HG03045 (cell line): Measurements from ENCODE around the gene RAB40B.
"Not testable (repeated sequence)": the region's sequence is repeated elsewhere in the genome, so short reads cannot be mapped to it uniquely, and the experiment has no call there.

Experiments
- ATAC-seq: cut with Tn5 transposase; IDR thresholded peaks from one replicate; pipeline ENCODE4 v1.9.1; 2021; ENCODE audit warnings: mild to moderate bottlenecking, moderate library complexity; ENCODE audit not compliant: unreplicated experiment

Gene RAB40B, protein sequence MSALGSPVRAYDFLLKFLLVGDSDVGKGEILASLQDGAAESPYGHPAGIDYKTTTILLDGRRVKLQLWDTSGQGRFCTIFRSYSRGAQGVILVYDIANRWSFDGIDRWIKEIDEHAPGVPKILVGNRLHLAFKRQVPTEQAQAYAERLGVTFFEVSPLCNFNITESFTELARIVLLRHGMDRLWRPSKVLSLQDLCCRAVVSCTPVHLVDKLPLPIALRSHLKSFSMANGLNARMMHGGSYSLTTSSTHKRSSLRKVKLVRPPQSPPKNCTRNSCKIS

DNA sequence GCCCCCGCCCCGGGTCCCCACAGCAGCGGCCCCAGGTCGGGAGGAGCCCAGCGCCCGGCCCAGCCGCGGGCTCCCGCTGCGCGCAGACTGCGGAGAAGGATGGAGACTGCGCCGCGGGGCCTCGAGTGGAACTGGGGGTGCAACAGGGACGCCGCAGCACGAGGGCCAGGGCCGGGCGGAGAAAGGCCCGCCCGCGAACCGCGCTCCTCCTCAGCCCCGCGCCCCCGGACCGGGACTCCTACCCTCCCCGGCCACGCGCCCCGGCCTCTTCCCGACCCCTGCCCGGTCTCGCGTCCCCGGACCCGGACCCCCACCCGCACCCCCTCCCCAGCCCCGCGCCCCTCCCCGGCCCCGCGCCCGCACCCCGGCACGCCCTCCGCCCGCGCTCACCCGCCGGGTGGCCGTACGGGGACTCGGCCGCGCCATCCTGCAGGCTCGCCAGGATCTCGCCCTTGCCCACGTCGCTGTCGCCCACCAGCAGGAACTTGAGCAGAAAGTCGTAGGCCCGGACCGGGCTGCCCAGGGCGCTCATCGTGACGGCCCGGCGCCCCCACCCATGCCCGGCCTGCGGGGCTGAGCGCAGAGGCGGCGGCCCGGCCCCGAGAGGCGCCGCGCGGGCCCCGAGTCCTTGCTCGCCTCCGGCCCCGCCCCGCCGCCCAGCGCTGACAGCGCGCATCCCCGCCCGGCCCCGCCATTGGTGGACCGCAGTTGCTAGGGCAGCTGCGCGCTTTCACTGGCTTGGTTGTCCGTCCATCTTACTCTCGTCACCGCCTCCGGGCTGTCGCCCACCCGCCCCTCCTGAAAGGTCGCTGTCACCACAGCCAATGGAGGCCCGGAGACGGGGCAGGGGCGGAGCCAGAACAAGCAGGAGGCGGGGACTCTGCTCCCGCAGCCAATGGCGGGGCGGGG is at the start of gene RAB40B:
TSS of gene RAB40B (minus strand) at position 634 of the 909 bp plus-strand sequence. CDS start at position 532, 102 bp downstream.
- ATAC-seq: peak; percentile 95

DNA sequence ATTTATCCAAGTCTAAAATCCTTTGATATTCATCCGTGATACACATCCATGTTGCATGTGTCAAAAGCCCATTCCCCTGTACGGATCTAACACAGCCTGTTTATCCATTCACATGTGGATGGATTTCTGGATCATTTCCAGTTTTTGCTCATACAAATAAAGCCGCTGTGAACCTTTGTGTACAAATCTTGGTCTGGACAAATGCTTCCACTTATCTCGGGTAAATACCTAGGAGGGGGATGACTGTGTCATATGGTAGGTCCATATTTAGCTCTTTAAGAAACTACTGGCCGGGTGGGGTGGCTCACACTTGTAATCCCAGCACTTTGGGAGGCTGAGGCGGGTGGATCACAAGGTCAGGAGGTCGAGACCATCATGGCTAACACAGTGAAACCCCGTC is 47.0 kb upstream of the RAB40B start:
- ATAC-seq: no peak

GRCh38 chr17:82744736-82745135 is 46.2 kb upstream of the RAB40B start:
- ATAC-seq: not testable (repeated sequence)

- no peak for ATAC-seq
Observed at GRCh38 chr17:82743344-82744219, 45.1 kb upstream of the RAB40B start.

DNA sequence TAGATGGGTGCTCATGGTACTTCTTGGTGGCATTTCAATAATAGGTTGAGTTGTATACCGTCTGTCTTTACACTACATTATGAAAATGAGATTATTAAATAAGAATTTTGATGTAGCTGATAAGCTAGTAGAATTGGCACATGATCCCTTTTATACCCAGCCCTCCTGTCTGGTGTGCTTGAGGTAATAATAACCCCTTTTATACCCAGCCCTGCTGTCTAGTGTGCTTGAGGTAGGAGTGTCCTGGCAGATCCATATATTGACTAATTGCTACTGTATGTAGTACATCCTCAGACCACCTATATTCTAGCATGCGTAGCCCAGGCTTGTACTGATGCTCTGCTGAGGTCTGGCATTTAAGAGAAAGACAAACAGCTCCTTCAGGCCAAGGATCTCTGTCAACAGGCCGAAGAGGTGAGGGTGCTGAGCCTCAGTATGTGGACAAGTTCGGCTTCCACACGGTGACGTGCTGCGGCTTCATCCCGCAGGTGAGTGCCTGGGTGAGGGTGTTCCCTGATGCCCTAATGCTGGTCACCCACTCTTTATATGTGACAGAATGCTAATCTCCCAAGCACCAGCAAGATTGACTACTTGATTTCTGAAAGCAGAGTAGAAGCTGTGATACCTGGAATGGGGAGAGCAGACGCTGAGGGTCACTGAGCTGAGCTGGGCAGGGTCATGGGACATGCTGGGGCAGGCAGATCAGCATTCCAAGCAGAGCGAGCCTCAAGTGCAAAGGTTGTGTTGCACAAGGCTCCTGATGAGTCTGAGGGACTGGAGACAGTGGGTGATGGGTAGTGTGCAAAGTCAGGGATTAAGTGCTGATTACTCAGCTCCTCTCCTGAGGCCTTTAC is 42.6 kb upstream of the RAB40B start:
- ATAC-seq: no peak

DNA sequence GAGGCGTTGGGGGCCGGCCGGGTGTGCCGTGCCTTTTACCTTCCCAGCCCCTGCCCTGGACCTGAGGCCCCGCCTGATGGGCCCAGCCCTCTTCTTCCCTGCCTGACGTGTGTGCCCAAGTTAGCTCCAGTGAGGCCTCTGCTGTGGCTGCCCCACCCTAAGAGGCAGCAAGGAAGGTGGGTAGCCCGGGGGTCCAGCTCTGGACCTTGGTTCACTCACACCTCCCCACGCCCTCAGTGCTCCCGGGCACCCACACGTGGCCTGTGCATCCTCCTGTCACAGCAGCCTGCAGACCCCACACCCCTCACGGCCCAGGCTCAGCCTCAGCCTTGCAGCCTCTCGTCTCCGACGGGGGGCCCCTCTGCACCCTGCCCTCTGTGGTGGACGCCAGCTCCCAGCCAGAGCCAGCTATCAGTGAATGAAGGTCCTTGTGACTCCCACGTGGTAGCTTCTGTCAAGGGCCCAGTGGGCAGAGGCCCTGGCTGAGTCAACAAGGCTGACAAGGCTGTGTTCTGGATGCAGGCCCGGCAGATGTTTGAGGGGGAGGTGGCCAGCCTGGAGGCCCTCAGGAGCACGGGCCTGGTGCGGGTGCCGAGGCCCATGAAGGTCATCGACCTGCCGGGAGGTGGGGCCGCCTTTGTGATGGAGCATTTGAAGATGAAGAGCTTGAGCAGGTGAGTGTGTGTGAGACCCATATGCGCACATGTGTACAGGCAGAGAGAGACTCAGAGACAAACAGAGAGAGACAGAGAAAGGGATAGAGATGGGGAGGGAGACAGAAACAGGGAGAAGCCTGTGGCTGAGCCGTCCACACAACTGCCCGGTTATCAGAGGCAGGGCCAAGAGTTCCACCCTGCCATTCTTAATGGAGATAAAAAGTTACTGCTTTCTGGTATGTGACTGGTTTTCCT is 39.7 kb upstream of the RAB40B start:
- ATAC-seq: no peak

- no peak for ATAC-seq
Observed at GRCh38 chr17:82736511-82737185, 38.1 kb upstream of the RAB40B start.

DNA sequence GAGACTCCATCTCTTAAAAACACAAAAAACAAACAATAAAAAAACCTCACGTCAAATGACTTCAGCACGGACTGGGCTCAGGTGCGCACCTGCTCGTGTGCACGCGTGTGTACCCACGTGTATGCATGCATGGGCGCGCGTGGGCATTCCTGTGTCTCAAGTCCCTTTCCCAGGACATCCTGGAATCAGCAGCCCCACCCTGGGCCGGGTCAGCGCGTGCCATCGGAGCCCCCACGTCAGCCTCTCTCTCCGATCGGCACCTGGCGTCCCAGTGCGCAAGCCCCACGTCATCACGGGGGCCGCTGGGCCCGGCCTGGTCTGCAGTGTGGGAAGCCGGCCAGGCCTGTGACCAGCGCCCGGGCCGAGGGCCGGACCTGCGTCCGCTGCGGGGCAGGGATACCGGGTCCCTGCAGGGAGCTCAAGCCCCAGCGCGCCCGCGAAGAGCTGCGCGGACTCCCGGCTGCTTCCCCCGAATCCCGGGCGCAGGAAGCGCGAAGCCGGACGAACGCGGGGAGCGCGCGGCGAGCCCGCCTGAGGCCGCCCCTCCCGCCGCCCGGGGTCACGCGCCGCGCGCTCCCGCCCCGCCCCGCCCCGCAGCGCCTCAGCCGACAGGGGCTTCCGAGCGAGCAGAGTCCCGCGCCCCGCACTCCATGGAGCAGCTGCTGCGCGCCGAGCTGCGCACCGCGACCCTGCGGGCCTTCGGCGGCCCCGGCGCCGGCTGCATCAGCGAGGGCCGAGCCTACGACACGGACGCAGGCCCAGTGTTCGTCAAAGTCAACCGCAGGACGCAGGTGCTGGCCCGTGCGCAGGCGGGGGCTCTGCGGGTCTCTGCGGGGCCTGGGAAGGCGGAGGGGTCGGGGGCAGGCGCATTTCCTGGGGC is 36.7 kb upstream of the RAB40B start, which contains the start of gene FN3K:
TSS of gene FN3K (plus strand) at position 629 of the 880 bp plus-strand sequence. CDS start at position 651, 22 bp downstream.
- no peak for ATAC-seq

DNA sequence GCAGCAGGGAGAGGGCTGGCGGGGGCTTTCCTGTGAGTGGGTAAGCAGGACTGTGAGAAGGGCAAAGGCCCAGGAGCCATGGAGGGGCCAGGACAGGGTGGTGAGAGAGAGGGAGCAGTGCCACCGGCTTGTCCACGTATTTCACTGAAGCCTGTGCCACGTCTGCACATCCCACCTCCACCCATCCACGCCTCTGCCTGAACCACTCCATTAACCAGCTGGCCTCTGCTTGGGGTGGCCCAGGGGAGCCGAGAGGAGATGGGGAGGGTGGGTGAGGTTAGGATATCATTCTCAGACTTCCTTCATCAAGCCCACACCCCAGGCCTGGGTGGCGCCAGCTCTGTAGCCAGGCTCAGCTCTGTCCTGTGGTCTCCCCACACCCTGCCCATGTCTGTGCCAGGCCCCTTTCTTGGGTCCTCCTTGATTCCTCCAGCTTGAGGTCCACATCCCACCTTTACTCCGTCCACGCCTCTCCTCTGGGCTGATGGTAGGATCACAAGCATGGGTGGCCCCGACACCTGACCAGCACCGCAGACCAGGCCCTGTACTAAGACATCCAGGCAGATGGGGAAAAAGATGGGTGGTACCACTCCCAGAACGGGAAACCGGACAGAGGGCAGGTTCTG is 33.7 kb upstream of the RAB40B start:
- ATAC-seq: no peak

DNA sequence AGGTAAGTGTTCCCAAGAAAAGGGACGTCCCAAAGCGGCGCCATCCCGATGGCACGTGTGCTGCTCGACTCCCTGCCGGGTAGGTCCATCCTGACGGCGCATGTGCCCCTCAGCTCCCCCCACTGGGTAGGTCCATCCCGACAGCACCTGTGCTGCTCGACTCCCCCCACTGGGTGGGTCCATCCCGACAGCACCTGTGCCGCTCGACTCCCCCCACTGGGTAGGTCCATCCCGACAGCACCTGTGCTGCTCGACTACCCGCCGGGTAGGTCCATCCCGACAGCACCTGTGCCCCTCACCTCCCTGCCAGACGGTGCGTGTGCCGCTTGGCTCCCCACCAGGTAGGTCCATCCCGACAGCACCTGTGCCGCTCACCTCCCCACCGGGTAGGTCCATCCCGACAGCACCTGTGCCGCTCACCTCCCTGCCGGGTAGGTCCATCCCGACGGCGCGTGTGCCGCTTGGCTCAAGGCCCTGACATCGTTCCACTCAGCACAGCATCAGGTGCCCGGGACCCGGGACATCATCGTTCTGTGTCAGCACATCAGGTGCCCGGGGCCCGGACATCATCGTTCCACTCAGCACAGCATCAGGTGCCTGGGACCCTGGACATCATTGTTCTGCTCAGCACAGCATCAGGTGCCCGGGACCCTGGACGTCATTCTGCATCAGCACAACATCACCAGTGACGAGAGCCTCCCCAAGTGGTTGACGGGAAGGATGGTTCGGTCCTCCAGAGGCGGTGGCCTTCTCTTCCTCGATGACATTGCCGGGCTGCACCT is 31.2 kb upstream of the RAB40B start:
- no peak for ATAC-seq

DNA sequence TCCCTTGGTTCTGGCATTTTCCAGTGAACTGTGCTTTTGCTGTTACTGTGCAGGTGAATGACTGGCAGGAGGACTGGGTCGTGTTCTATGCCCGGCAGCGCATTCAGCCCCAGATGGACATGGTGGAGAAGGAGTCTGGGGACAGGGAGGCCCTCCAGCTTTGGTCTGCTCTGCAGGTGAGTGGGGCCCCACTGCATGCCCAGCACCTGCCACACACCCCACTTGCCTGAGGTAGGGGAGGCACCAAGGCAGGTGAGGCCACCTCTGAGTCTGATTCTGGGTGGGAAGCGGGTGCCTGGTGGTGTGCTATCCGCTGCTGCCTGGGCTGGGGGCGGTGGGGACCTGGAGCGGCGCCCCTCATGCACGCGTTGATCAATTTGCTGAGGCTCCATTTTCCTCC is 27.9 kb upstream of the RAB40B start:
- ATAC-seq: no peak

DNA sequence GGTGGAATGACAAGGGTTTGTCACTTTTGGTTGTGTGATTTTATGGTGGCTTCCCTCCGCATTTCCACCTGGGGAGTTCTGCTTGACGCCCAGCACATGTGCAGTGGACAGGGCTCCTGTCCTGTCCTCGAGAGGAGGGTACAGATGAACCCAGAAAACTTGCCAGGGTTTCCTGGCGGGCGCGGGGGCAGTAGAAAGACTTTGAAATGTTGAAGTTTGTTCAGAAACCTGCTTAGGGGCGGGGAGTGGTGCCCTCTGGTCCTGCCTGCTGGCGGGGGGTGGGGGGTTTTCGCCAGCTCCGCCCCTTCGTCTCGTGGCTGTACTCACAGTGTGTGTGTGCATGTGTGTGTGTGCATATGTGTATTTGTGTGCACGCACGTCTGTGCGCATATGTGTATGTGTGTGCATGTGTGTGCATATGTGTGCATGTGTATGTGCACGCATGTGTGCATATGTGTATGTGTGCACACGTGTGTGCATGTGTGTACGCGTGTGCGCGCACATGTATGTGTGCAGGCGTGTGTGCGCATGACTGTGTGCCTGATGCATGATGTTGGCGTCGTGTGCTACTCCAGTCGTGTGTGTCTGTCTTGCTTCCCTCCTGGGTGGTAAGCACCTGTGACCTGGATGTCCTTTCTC is 24.8 kb upstream of the RAB40B start:
- ATAC-seq: no peak

GRCh38 chr17:82722341-82723013 is 24.0 kb upstream of the RAB40B start:
- no peak for ATAC-seq

GRCh38 chr17:82720204-82720603 is 21.7 kb upstream of the RAB40B start:
- no peak for ATAC-seq

- ATAC-seq: no peak
Observed at GRCh38 chr17:82718986-82719685, 20.6 kb upstream of the RAB40B start.
